Esophagus squamous epithelium (tissue), 4 donors: Measurements from ENCODE around the gene KRTAP19-4.

ENCODE experiments used
- CTCF ChIP-seq, 6 experiments: fragments of 450-650 bp in 4 of 6; fragments of 200-600 bp in 2 of 6; sonication (generic) in 2 of 6; IDR thresholded peaks; one replicate each; pipeline ENCODE4 v1.5.1; 2016 to 2019; ENCODE audit warnings: antibody characterized with exemption in 6 of 6, mild to moderate bottlenecking in 4 of 6, moderate library complexity in 4 of 6
- POLR2A ChIP-seq, 4 donors: fragments of 450-650 bp; IDR thresholded peaks; one replicate each; pipeline ENCODE4 v1.6.1; 2017; ENCODE audit warnings: antibody characterized with exemption in 4 of 4, mild to moderate bottlenecking in 4 of 4, moderate library complexity in 3 of 4

- TF ChIP-seq CTCF (IDR thresholded peaks at IDR 0.05) (no peak), POLR2A (IDR thresholded peaks at IDR 0.05) (no peak)
Measured at GRCh38 chr21:30468900-30469714, 27.9 kb downstream of the KRTAP19-4 start.
